Inflammatory macrophage treated with lipopolysaccharide for 1 hour (primary cell): ENCODE results near the gene C19orf73.

Experiments
- DNase-seq, 2 donors: peaks; one replicate each; pipeline ENCODE4 v3.0.0-alpha.2; 2020 to 2022

C19orf73 gene

DNA sequence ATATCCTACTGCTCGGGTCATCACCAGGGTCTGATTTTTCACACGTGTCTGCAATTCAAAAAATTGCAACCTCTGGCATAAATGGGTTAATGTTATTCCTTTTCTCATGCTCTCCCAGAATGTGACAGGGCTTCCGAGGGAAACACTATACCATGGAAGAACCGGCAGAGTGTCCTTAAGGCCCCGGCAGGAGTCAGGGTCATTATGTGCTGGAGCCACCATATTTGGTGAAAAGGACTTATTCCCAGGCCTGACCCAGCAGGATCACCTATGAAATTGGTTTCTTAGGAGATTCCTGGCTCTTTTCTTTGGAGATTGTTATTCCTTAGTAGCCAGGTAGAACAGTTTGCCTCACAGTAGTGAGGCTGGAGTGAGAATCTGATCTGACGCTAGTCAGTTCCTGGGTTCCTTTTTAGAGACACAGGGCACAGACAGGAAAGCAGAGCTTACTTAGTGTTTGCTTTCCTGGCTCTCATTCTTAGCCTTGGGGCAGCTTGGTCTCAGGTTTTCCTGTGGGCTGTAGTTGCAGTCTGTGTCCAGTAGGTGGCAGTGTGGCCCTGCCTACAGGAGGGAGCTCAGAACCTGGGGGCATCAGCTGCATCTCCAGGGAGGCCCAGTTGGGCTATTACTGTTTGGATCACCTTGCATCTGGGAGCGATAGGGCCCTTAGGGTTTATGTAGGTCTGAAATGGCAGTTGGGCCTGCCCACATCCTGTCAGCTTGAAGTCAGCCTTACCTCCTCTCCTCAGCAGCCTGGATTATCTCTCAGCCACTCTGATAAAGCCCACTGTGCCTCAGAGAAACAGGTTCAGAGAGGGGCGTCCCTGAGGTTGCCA lies 21.3 kb downstream of the C19orf73 start:
- DNase-seq = peak; percentile 37 to 89

DNA sequence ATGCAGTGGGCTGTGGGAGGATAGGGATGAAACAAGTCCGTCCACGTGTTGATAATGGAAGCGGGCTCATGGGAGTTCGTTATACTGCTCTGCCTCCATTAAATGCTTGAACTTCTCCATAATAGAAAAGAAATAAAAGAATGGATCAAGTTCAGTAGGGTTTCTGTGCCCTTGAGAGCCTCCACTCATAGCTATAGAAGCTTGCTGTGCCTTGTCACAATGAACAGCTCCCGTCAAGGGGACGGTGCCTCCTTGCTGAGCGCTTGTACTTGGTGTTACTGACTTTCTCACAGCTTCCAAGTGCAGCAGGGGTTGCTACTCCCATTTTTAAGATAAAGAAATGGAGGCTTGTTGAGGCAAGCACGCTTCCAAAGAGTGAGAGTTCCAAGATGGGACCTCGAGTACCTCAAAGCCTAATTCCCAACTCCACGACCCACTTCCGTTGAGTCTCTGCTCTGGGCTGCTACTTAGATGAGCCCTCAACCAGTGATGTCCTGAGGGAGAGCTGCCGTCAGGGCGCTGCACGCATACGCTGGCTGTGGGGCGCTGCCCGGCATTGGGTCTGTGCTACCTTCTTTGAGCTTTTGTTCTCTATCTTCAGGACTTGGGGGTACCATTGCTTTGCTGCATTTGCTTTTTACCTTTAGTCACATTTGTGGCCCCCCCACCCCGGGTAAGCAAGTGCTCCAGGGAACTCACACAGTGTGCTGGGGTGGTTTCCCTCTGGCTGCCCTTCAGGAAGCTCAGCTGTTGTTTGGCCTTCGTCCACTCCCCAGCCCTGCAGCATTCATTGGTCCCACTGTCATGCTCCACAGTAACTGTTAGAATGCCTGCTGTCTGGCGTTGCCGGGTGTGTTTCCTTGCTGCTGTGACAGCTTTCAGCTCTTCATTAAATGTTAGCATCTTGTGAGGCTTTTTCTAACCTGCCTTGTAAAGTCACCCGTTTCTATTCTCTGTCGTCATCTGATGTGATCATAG lies 24.1 kb downstream of the C19orf73 start:
- no peak for DNase-seq

DNA sequence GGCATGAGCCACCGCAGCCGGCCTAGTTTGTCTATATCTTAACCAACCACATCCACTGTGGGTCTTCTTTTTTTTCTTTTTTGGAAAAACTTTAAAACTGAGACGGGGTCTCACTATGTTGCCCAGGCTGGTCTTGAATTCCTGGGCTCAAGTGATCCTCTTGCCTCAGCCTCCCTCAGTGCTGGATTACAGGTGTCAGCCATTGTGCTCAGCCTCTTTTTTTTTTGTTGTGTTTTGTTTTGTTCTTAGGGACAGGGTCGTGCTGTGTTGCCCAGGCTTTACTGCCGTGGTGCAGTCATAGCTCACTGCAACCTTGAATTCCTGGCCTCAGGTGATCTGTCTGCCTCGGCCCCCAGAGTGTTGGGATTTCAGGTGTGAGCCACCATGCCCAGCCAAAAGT lies 26.3 kb downstream of the C19orf73 start:
- no peak for DNase-seq

DNA sequence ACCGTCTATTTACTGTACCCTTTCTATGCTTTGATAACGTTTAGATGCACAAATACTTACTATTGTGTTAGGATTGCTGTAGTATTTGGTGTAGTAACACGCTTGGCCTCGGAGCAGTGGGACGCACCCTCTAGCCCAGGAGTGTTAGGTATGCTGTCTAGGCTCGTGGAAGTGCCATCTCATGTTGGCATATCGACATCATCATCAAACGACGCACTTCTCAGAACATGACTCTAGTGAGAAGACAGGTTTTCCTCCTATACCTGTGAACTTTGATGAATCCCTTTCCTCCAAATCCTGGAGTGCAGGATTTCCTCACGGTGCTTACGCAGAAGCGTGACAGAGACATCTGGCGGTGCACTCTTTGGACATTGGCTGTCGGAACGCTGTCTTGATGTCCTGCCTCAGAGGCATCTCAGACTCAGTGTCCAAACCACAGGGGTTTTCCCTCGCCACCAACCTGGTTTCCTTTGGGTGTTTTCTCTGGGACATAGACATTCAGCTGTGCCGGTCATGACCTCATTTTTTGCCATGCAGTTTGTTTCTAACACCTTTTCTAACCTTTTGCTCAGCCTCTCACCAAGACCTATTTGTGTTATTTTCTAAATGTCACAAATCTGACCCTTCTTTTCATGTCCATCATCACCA lies 27.4 kb downstream of the C19orf73 start:
- DNase-seq = no peak

DNA sequence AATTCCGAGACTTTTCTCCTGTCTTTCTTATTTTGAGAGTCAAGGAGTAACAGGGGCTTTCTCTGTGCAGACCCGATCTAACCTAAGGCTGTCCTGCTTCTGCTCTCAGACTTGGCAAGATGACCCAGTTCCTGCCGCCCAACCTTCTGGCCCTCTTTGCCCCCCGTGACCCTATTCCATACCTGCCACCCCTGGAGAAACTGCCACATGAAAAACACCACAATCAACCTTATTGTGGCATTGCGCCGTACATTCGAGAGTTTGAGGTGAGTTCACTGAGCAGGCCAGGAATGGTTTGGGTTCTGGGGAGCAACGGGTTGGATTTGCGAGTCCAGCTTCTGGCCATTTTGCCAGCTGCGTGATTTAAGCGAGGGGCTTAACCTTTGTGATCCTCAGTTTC lies 32.6 kb downstream of the C19orf73 start:
- no peak for DNase-seq

DNA sequence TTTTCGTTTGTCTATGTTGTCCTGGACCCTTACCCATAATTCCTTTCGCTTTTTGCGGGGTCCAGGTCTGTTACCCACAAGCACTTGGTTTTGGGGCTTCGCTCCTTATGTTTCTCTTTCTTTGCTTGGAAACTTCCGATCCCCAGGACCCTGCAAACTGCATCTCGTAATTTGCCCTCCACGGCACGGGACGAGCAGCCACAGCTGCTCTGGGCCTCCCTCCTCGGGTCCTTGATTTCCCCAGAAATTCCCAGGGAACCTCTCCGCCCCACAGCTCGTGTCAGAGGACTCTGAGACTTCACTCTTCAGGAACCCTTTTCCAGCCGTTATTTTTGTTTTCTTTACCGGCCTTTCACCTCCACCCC lies 33.1 kb downstream of the C19orf73 start:
- DNase-seq = peak in 1 of 2 donors; percentile 3

DNA sequence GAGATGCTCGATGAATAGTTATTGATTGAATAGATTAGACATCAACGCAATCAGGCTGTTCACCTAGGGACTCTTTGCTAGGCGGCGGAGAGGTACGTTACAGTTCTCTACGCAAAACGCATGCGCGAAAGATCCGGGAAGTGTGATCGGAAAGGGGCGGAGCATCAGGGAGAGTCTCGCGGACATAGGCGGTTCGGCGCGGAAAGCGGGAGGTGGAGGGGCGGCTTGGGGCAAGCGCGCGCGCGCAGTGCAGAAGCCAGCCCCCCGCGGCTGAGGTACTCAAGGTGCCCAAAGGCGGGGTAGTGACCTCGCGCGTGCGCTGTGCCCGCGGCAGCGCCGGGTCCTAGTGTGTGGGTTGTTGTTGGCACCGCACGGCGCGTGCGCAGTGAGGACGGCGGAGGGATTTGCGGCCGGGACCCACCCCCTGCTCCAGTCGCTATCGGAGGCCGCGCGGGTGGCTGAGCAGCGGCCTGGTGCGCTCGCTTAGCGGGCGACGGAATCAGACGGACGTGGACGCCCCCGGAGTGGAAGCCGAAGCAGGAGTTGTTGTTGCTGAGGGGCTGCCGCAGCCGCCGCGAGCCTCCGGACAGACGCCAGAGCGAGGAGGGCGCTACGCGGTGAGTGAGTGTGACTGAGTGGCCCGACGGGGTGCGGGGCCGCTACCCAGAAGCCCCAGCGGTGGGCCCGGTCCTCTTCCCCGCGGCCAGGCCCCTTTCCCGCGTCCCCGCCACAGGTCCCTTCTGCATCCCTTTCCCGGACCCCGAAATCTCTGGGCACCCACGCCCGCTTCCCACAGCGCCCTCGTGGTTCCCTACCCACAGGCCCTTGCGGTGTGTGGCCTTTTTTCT lies 33.7 kb downstream of the C19orf73 start, which contains the start of gene SNRNP70:
TSS of gene SNRNP70 (plus strand) at position 432 of the 848 bp plus-strand sequence. CDS start 964 bp downstream, outside the sequence.
- DNase-seq = peak; percentile 98

DNA sequence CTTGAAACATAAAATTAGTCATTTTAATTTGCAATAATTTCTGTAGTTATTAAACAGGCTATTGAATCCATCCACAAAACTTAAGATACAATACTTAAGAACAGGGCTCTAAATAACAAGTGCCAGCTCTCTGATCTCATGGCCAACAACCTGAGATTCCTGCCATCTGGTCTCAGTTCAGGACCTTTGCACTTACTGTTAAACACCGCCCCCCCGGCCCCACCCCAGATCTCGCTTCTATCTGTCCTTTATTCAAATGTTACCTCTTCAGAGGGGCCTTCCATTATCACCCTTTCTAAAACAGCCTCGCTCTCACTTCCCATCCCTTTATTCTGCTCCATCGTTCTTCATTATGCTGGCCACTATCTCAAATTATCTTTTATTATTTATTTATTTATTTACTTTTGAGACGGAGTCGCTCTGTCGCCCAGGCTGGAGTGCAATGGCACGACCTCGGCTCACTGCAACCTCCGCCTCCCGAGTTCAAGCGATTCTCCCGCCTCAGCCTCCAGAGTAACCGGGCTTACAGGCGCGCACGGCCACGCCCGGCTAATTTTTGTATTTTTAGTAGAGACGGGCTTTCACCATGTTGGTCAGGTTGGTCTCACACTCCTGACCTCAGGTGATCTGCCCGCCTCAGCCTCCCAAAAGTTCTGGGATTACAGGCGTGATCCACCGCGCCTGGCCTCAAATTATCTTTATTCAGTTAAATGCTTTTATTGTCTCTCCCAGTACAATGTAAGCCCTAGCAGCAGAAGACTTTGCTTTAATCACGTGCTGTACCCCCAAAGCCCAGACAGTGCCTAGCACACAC lies 34.5 kb downstream of the C19orf73 start:
- no peak for DNase-seq

DNA sequence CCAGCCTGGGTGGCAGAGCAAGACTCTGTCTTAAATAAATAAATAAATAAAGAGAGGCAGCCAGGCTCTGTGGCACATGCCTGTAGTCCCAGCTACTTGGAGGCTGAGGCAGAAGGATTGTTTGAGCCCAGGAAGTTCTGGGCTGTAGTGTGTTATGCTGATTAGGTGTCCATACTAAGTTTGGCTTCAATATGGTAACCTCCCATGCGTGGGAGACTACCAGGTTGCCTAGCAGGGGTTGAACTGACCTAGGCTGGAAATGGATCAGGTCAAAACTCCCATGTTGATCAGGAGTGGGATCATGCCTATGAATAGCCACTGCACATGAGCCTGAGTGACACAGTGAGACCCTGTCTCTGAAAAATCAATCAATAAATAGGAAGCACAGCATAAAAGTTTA lies 37.7 kb downstream of the C19orf73 start:
- no peak for DNase-seq

DNA sequence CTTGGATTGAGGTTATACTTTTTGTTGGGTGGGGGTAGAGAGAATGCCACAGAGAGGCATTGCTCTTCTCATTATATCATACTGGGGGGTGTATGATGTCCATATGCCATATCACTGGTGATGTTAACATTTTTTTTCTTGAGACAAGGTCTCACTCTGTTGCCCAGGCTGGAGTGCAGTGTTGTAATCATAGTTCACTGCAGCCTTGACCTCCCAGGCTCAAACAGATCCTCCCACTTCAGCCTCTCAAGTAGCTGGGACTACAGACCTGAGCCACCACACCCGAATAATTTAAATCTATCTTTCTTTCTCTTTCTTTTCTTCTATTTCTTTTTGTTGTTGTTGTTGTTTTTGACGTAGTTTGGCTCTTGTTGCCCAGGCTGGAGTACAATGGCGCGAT lies 38.6 kb downstream of the C19orf73 start:
- no peak for DNase-seq

DNA sequence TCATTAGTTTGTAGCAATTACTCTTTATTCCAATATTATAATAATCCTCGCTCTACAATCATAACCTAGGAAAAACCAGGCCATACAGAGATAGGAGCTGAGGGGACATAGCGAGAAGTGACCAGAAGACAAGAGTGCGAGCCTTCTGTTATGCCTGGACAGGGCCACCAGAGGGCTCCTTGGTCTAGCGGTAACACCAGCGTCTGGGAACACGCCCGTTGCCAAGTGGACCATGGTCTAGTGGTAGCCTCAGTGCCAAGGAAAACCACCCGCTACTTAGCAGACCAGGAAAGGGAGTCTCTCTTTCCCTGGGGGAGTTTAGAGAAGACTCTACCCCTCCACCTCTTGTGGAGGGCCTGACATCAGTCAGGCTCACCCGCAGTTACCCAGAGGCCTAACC lies 44.1 kb downstream of the C19orf73 start:
- DNase-seq = peak in 1 of 2 donors; percentile 27

DNA sequence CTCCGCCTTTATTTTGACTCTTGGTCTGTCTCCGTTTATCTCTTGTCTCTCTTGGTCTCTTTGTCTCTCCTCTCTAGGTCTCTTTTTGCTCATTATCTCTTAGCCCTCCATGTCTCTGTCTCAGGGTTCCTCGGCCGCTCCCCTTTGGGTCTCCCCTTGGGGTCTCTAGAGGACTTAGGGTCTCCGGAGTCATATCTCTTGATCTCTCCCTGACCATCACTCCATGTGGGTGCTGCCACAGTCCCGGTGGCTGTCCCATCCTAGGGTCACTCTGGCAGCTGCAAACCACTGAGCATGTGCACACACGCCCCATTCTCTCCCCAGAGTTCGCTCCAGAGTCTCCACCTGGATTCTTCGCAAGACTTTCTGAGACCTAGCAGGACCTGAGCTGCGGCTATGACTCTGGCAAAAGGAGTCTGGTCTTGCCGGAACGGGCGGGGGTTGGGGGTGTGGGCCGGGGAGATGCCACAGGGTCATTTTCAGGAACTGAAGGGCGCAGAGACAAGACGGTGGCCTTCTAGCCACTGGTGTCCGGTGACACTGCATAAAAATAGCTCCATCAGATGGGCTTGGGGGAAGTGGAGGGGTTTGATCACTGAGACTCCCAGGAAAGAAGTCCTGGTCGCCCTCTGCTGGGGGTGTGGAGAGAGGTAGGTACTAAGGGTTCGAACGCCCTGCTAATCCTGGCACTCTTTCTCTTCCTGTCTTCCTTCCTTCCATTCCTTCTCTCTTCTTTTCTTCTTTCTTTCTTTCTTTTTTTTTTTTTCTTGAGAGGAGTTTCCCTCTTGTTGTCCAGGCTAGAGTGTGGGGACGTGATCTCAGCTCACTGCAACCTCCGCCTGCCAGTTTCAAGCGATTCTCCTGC lies 45.2 kb downstream of the C19orf73 start:
- peak; percentile 14 to 19 for DNase-seq

DNA sequence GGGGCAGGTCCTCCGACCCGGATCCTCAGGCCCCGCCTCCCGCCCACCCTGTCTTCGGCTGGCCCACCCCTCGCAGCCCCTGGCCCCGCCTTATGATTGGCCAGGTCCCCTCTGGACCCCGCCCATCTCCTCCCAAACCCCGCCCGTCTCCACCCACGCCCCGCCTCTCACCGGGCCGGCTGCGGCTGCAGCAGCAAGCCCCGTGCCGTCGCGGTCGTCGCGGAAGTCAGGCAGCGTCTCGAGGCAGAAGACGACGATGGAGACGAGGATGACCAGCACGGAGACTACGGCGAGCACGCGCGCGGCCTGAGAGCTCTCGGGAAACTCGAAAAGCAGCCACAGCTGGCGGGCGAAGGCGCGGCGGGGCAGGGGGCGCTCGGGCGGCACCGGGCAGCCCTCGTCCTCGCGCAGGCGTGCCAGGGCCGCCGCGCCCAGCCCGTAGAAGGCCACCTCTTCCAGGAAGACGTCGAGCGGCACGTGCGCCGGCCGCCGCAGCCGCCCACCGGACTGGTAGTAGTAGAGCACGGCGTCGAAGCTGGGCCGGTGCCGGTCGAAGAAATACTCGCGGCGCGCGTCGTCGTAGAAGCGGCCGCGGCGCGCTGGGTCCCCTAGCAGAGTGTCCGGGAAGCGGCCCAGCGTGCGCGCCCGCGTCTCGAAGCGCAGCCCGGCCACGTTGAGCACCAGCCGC lies 46.9 kb downstream of the C19orf73 start:
- DNase-seq = no peak

DNA sequence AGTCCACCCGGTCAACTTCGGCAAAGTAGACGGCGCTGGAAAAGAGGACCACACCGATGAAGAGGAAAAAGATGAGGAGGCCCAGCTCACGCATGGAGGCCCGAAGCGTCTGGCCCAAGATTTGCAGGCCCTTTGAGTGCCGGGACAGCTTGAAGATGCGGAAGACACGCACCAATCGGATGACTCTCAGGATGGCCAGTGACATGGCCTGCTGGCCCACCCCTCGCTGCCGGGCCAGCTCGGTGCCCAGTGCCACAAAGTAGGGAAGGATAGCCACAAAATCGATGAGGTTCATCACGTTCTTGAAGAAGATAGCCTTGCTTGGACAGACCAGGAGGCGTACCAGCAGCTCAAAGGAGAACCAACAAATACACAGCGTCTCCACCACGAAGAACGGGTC lies 48.5 kb downstream of the C19orf73 start:
- no peak for DNase-seq

DNA sequence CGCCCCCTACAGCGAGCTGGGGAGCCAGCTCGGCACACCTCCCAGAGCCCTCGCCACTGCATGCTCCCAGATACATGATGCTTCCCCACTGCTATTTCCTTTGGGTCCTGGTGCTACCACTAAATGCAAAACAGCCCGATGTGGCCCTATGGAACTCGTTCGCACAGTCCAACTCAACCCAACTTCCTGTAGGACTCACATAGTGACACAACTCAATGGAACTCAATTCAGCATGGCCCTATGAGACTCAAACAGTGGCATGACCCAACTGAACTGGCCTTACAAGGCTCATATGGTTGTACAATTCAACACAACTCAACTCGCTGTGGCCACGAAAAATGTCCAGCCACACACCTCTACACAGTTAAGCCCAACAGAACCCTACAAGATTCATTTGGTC lies 49.9 kb downstream of the C19orf73 start:
- DNase-seq = no peak
